HCT116 (cell line): ENCODE measurements around the gene HHAT. TPM values are rescaled to one million over a fixed set of nuclear protein-coding genes. Genes with fewer than 3 reads are reported as not detected.

ENCODE experiments used
- ATAC-seq: fragments of 200-7000 bp; cut with Tn5 transposase; 2 replicates; pipeline ENCODE4 v1.9.1; 2020; ENCODE audit warnings: mild to moderate bottlenecking, moderate library complexity
- BruUV-seq: library from RNA; stranded (reverse); fragments of 400-500 nt; replicated peaks from 2 replicates; lab custom pipeline; 2021; lab: Mats Ljungman, UMichigan
- CTCF ChIA-PET: fragments of 300-600 bp; sonication (Branson Sonifier 250); formaldehyde crosslinking; loops from one replicate; lab custom pipeline; 2021; ENCODE audit warnings: antibody characterized with exemption; lab: Charles Lee
- POLR2A ChIA-PET: fragments of 300-600, 350-600 bp; sonication (Branson Sonifier 250); formaldehyde crosslinking; loops from one replicate; lab custom pipeline; 2021; ENCODE audit warnings: antibody characterized with exemption; lab: Charles Lee
- RAD21 ChIA-PET, 2 experiments: fragments of 300-600 bp; sonication (Branson Sonifier 250); formaldehyde crosslinking; loops; one replicate each; lab custom pipeline; 2023; ENCODE audit warnings: low total read pairs in 2 of 2; ENCODE audit not compliant: uncharacterized antibody in 2 of 2, unreplicated experiment in 2 of 2, low non-redundant PET in 1 of 2; lab: Charles Lee
- DNase-seq: peaks from one replicate; pipeline ENCODE4 v3.0.0-alpha.2; 2010; ENCODE audit warnings: low read depth, low spot score
- H2AFZ ChIP-seq: fragments of 200-600 bp; shearing (Covaris generic), sonication (generic); 2 replicates; pipeline ENCODE4 v1.6.1; 2017; ENCODE audit warnings: low read depth, mixed run types, mixed read lengths, antibody characterized with exemption, low read length; ENCODE audit not compliant: poor library complexity, severe bottlenecking
- H3K27ac ChIP-seq: 2 replicates; pipeline ENCODE4 v1.5.1; 2012; ENCODE audit warnings: low read depth, low read length
- H3K27me3 ChIP-seq: fragments of 200-600 bp; sonication (generic); 2 replicates; pipeline ENCODE4 v1.6.1; 2016; ENCODE audit warnings: mixed run types, low read length, mixed read lengths; ENCODE audit not compliant: insufficient read depth
- H3K36me3 ChIP-seq, 2 experiments: fragments of 200-500 bp in 1 of 2; fragments of 200-600 bp in 1 of 2; sonication (Bioruptor generic) in 1 of 2; sonication (generic) in 1 of 2; 2 replicates each; pipeline versions ENCODE4 v1.5.1 to v1.6.1; 2014 to 2016; ENCODE audit warnings: low read length in 2 of 2, inconsistent platforms in 1 of 2, mixed read lengths in 1 of 2, mixed run types in 1 of 2; ENCODE audit not compliant: insufficient read depth in 2 of 2, control insufficient read depth in 1 of 2
- H3K4me1 ChIP-seq, 2 experiments: fragments of 200-600 bp in 1 of 2; sonication (generic) in 1 of 2; 2 replicates each; pipeline versions ENCODE4 v1.5.1 to v1.6.1; 2012 to 2017; ENCODE audit warnings: low read length in 2 of 2, inconsistent platforms in 1 of 2, mild to moderate bottlenecking in 1 of 2, mixed read lengths in 1 of 2, mixed run types in 1 of 2, moderate library complexity in 1 of 2; ENCODE audit not compliant: insufficient read depth in 2 of 2, control insufficient read depth in 1 of 2
- H3K4me2 ChIP-seq: fragments of 200-600 bp; sonication (generic); 2 replicates; pipeline ENCODE4 v1.6.1; 2017; ENCODE audit warnings: mixed run types, low read length, mixed read lengths
- H3K4me3 ChIP-seq, 2 experiments: fragments of 200-600 bp in 1 of 2; sonication (generic) in 1 of 2; replicated peaks in 1 of 2; 2 replicates each; pipeline ENCODE4 v1.5.1; 2011 to 2016; ENCODE audit warnings: low read length in 2 of 2, control low read depth in 1 of 2, low read depth in 1 of 2, mild to moderate bottlenecking in 1 of 2, mixed read lengths in 1 of 2, mixed run types in 1 of 2
- H3K79me2 ChIP-seq: fragments of 200-600 bp; sonication (generic); 2 replicates; pipeline ENCODE4 v1.6.1; 2017; ENCODE audit warnings: mild to moderate bottlenecking, mixed run types, low read length, moderate library complexity, mixed read lengths; ENCODE audit not compliant: insufficient read depth
- H3K9ac ChIP-seq: fragments of 200-600 bp; sonication (generic); 2 replicates; pipeline ENCODE4 v1.6.1; 2016; ENCODE audit warnings: low read length, mixed read lengths
- H3K9me2 ChIP-seq: fragments of 200-600 bp; sonication (generic), shearing (Covaris generic); 2 replicates; pipeline ENCODE4 v1.6.1; 2017; ENCODE audit warnings: mixed run types, mild to moderate bottlenecking, moderate library complexity; ENCODE audit not compliant: insufficient read depth
- H3K9me3 ChIP-seq, 2 experiments: fragments of 200-500 bp in 1 of 2; fragments of 200-600 bp in 1 of 2; sonication (Bioruptor generic) in 1 of 2; sonication (generic) in 1 of 2; 2 replicates each; pipeline ENCODE4 v1.6.1; 2014 to 2017; ENCODE audit warnings: low read length in 2 of 2, mixed read lengths in 2 of 2, inconsistent platforms in 1 of 2, low read depth in 1 of 2, mild to moderate bottlenecking in 1 of 2, mixed run types in 1 of 2, moderate library complexity in 1 of 2; ENCODE audit not compliant: control insufficient read depth in 1 of 2, insufficient read depth in 1 of 2
- H4K20me1 ChIP-seq: fragments of 200-600 bp; sonication (generic), shearing (Covaris generic); 2 replicates; pipeline ENCODE4 v1.6.1; 2017; ENCODE audit warnings: mixed run types, mild to moderate bottlenecking, moderate library complexity; ENCODE audit not compliant: insufficient read depth
- CBX3 ChIP-seq: IDR thresholded peaks from 2 replicates; pipeline ENCODE4 v1.6.1; 2012; ENCODE audit warnings: low read depth
- EGR1 ChIP-seq: IDR thresholded peaks from 2 replicates; pipeline ENCODE4 v1.6.1; 2012; ENCODE audit warnings: low read depth
- ELF1 ChIP-seq: IDR thresholded peaks from 2 replicates; pipeline ENCODE4 v1.6.1; 2012; ENCODE audit warnings: low read depth, borderline replicate concordance
- EZH2 ChIP-seq: fragments of 200-600 bp; sonication (generic); IDR thresholded peaks from 2 replicates; pipeline ENCODE4 v1.6.1; 2017; ENCODE audit warnings: antibody characterized with exemption, mixed run types
- FOSL1 ChIP-seq: IDR thresholded peaks from 2 replicates; pipeline ENCODE4 v1.6.1; 2012; ENCODE audit warnings: low read depth
- JUND ChIP-seq: IDR thresholded peaks from 2 replicates; pipeline ENCODE4 v1.6.1; 2012
- POLR2A ChIP-seq: IDR thresholded peaks from 2 replicates; pipeline ENCODE4 v1.7.0; 2011; ENCODE audit warnings: borderline replicate concordance; ENCODE audit not compliant: insufficient read depth, insufficient read length; ENCODE audit errors: extremely low read depth
- POLR2AphosphoS5 ChIP-seq: IDR thresholded peaks from 2 replicates; pipeline ENCODE4 v1.6.1; 2011; ENCODE audit warnings: mild to moderate bottlenecking, low read depth, low read length, moderate library complexity
- RAD21 ChIP-seq: IDR thresholded peaks from 2 replicates; pipeline ENCODE4 v1.6.1; 2012; ENCODE audit warnings: low read depth, mild to moderate bottlenecking
- SIN3A ChIP-seq: IDR thresholded peaks from 2 replicates; pipeline ENCODE4 v1.6.1; 2012; ENCODE audit warnings: low read depth
- SP1 ChIP-seq: IDR thresholded peaks from 2 replicates; pipeline ENCODE4 v1.6.1; 2012; ENCODE audit warnings: low read depth
- TCF7L2 ChIP-seq: IDR thresholded peaks from 2 replicates; pipeline ENCODE4 v1.7.0; 2011; ENCODE audit warnings: borderline replicate concordance, inconsistent platforms; ENCODE audit not compliant: insufficient read depth, insufficient read length; ENCODE audit errors: extremely low read depth
- YY1 ChIP-seq: IDR thresholded peaks from 2 replicates; pipeline ENCODE4 v1.6.1; 2011; ENCODE audit warnings: low read length, low read depth, moderate library complexity, mild to moderate bottlenecking; ENCODE audit not compliant: insufficient replicate concordance; ENCODE audit errors: extremely low read depth
- intact Hi-C: fragments of 100-400 bp; cut with micrococcal nuclease; formaldehyde crosslinking; loops from 2 replicates; pipeline ENCODE4 v1.10.0; 2022
- total RNA-seq: library from RNA; stranded (reverse); gene quantifications from one replicate; pipeline ENCODE4 v1.2.1, GENCODE V29; 2021; ENCODE audit not compliant: unreplicated experiment
- TF ChIP-seq, protein P1 (sequence below): IDR thresholded peaks from 2 replicates; pipeline ENCODE4 v1.6.1; 2012
- TF ChIP-seq, protein P2 (sequence below): IDR thresholded peaks from 2 replicates; pipeline ENCODE4 v1.6.1; 2011; ENCODE audit warnings: mild to moderate bottlenecking, low read length, moderate library complexity; ENCODE audit not compliant: insufficient replicate concordance; ENCODE audit errors: extremely low read depth

Gene HHAT
- total RNA-seq, 1 experiment from 2014 or later: 2.7 TPM

DNA sequence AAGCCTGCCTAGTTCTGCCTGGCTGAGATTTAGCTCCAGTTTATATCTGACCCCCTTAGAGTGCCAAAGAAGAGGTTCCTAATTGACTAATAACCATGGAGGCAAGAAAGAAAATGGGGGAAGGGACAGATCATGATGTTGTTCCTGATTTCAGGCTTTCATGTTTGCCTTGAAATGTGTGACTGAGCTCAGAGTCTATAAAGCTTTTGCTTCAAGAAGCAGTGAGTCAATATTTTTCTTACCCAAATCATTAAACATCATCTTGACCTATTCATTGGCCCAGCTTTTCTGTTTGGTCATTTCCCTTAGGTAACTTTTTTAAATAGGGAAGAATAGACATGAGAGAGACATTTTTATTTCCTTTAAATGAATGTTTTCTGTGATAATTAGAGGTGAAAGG, 55.9 kb downstream of the HHAT start:
- no peak for DNase-seq
- Histone ChIP-seq H3K79me2 (no peaks in the 10 kb centered on the region), H4K20me1 (no peaks in the 10 kb centered on the region), H3K4me3 (no peak overlapping the region), H3K9ac (no peak overlapping the region), H3K9me3 (no peaks in the 10 kb centered on the region), H3K9me2 (no peaks in the 10 kb centered on the region), H3K36me3 (no peaks in the 10 kb centered on the region), H3K27ac (no peak overlapping the region), H3K27me3 (no peaks in the 10 kb centered on the region), H2AFZ (no peak overlapping the region), H3K4me2 (no peak overlapping the region), H3K4me1 (no peaks in the 10 kb centered on the region)
- intact Hi-C loops: no loop called here
- ChIA-PET POLR2A (interaction anchor here (0.9 to 1.0 kb wide), 2 partner anchors 9 to 11 kb away, joined by 3 to 8 read pairs; no protein-coding TSS in a partner anchor), CTCF (interaction anchor here (1.0 to 2.5 kb wide), 2 partner anchors 10 to 199 kb away, joined by 3 to 12 read pairs; no protein-coding TSS in a partner anchor), RAD21 (no interaction called here)
- no peak for ATAC-seq
- no peak for TF ChIP-seq JUND
- TF ChIP-seq POLR2A: no peak
- TF ChIP-seq EGR1: no peak
- no peak for TF ChIP-seq SP1
- TF ChIP-seq FOSL1: no peak
- no peak for TF ChIP-seq EZH2
- no peak for TF ChIP-seq RAD21
- no peak for TF ChIP-seq SIN3A
- no peak for TF ChIP-seq CBX3
- TF ChIP-seq, protein P1, sequence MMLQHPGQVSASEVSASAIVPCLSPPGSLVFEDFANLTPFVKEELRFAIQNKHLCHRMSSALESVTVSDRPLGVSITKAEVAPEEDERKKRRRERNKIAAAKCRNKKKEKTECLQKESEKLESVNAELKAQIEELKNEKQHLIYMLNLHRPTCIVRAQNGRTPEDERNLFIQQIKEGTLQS: no peak
- no peak for TF ChIP-seq TCF7L2
- TF ChIP-seq, protein P2, sequence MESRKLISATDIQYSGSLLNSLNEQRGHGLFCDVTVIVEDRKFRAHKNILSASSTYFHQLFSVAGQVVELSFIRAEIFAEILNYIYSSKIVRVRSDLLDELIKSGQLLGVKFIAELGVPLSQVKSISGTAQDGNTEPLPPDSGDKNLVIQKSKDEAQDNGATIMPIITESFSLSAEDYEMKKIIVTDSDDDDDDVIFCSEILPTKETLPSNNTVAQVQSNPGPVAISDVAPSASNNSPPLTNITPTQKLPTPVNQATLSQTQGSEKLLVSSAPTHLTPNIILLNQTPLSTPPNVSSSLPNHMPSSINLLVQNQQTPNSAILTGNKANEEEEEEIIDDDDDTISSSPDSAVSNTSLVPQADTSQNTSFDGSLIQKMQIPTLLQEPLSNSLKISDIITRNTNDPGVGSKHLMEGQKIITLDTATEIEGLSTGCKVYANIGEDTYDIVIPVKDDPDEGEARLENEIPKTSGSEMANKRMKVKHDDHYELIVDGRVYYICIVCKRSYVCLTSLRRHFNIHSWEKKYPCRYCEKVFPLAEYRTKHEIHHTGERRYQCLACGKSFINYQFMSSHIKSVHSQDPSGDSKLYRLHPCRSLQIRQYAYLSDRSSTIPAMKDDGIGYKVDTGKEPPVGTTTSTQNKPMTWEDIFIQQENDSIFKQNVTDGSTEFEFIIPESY: no peak
- TF ChIP-seq YY1: no peak
- TF ChIP-seq POLR2AphosphoS5: no peak
- no peak for TF ChIP-seq ELF1
- no TSS peak for BruUV-seq
